Midbrain (tissue), 1 donor: ENCODE results near the gene SGCD.

Experiments
- DNase-seq: peaks from one replicate; lab custom pipeline; 2025; lab: John Stamatoyannopoulos, UW

Gene SGCD

DNA sequence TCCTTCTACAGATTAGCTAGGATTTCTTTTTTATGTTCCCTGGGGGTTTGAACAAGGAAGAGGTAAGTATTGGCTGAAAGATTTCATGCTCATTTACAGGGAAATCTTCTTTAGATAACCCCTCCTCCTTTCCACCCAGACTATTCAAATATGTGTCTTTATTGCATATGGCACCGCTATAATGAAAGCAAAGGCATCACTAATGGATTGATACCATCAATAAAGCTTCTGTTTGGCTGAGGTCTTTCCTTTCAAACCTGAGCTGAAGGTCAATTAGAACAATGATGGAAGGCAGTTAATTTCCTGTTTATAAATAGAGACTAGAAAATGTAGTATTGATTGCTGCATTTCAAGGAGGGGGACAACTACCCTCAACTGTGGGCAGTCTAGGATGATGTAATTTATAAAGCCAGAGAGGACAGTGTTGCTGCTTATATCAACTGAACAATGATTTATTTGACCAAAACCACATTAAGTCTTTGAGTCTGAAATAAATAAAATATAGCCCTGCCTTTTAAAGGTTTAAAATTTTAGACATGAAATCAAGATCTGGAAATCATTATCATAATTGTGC is 132.9 kb downstream of the SGCD start:
- DNase-seq, result no peak

DNA sequence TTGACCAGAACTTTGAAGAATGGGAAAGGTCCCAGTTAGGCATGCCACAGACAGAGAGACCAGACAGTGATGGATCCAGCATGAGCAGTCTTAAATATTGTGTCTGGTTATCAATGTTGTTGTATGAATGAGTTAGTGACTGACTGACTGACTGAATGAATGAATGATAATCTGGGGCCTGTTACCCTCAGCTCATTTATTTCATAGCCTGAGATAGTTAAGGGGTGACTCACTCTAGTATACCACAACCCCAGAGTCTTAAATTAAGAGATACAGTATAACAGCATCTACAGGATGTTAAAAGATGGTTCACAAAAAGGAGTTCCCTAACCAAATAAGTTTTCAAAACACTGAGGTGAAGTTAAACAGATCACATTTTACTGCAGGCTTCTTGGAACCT is 133.5 kb downstream of the SGCD start:
- DNase-seq, result no peak

DNA sequence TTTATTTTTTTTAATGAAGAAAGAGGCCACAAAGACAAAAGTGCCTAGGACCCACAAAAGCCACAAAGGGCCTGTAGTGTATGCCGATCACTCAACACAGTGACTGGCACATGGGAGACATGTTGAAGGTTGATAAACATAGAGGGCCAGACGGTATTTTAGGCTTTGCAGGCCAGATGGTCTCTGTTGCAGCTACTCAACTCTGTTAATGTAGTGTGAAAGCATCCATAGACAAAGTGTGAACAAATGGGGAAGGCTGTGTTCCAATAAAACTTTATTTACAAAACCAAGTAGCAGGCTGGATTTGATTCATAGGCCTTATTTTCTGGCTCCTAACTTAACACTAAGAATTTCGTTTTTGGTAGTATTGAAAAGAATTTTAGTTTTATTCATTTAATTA is 139.9 kb downstream of the SGCD start:
- DNase-seq, result no peak

DNA sequence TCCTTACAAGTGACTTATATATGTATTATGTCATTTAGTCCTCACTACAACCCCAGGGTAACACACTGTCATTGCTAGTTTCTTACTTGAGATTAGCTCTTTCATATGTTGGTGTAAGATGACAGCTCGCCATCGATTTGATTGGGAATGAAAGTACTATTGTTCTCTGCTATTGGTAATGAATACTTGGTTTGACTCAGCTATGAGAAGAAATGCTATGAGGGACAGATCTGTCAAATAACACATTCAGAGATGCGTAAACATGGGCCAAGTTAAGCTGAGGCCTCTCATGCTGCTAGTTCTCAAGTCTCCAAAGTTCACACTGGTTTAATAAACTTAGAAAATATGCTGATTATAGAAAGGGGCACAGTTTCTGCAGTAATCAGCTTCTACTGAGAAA is 142.7 kb downstream of the SGCD start:
- DNase-seq, result peak; percentile 52

DNA sequence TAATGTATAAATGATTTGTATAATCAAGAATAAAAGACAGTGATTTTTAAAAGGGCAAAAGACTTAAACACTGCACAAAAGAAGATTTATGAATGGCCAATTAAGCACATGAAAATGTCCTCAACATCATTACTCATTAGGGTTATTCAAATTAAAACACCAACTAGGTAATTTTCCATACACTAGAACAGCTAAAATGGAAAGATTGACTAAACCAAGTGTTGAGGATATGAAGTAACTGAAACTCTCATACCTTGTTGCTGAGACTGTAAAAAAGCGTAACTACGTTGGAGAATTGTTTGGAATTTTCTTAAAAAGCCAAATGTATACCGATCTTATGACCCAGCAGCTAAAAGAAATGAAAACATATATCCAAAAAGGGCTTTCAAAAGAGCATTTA is 144.9 kb downstream of the SGCD start:
- no peak for DNase-seq

DNA sequence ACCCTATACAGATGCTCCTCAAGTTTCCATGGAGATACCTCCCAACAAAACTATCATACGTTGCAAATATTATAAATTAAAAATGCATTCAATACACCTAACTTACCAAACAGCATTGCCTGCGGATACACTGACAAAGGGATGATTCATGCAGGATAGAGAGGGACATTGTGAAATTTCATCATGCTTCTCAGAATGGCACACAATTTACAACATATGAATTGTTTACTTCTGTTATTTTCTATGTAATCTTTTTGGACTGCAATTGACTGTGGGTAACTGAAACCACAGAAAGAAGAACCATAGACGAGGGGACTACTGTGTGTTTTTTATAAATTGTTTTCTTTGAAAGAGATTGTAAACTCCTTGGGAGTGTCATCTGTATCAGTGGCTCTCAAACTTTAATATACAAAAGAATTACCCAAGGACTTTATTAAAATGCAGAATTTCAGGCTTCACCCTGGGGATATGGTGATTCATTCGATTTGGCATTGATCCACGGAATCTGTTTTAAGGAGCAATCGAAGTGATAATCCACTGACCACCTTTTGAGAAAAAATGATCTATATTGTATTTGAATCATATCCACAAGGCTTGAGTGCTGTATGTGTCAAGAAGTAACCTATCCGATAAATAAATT is 146.4 kb downstream of the SGCD start:
- no peak for DNase-seq

DNA sequence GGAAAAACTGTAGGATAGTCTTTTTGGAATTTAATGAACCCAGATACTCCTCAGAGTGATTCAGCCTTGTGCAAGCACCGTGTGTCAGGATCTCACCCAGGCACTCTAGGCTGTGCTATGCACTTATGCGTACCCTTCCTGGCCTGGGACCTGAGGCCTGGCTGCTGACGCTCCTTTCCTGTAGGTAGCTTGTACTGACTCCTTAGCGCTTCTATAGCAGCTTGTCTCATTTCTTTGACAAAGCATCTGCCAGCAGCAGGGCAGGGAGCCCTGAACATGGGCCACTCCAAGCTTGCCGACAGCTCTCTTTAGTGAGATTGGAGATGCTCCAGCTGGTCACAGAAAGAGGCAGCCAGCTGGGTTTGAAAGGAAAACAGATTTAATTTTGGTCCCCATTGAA is 147.3 kb downstream of the SGCD start:
- DNase-seq, result peak; percentile 69

DNA sequence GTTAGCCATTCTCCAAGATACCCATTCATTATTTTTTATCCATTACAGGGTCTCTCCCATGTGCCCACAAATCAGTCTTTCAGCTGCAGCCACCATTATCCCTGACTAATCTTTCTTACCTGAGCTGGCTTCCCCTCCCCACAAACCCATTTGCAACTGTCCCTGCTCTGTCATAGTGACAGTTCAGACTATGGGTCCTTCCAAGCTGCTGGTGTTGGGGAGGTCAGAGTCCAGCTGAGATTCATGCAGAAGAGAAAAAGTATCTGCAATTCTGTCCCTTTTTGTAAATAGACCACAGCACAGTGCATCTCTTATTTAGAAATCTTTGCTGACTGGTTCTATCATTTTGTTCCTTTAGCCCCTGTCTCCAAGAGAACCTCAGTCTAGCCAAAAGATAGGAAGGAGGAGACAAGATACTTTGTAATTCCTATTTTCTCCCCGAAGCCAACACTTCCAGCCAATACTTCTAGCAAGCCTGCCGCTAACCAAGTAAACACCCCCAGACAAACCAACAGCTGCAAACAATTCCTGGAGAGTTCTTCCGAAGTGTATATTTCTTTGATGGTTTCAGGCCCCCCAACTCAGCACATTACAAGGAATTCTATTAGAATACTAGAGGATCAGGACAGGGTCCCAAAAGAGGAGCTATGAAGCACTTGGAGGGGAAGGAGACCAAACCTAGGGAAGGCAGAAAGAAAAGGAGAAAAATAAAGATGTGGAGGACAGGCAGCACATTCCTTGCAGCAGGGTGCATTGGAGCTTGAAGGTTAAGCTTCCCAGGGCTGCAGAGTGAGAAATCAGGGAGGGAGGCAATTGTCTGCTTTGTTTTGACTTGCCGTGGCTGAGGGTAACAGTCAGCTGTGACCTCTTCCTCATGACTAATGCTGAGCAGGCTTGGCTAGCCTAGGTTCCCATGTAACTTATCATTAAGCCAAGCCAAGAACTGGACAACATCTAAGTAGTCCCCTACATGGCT is 148.5 kb downstream of the SGCD start:
- DNase-seq, result no peak

DNA sequence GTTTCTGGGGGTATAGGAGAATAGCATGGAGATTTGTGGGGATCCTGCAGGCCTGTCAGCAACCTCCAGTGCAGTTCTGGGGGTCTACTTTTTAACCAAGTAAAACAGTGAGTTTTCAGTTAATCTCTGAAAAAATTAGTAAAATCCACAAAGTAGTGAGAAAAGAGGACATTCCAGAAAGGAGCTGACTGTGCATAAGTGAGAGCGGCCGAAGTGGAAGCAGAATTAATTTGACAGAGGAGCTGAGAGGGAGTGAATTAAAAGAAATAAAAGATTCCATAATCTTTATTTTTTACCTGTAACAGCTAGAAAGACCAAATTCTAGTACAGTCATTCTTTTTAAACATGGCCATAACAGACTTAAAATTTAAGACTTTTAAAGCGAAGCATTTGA is 149.2 kb downstream of the SGCD start:
- no peak for DNase-seq

DNA sequence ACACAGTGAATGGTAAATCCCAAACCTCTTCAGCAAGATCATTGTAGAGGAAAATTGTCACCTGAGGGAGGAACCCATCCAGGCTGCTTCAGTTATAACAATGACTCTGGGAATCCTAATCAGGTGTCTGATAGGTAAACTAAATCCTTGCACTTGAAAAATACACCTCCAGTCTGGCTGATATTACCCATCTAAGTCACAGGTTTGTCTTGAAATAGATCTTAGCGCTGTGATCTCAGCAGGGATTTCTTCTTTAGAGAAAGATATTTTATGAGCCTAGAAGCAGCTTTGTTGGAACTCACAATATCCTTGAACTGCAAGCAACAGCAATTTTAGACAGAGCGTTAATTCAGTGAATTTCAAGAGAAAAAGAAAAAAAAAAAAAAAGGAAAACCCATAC is 149.7 kb downstream of the SGCD start:
- DNase-seq, result no peak

DNA sequence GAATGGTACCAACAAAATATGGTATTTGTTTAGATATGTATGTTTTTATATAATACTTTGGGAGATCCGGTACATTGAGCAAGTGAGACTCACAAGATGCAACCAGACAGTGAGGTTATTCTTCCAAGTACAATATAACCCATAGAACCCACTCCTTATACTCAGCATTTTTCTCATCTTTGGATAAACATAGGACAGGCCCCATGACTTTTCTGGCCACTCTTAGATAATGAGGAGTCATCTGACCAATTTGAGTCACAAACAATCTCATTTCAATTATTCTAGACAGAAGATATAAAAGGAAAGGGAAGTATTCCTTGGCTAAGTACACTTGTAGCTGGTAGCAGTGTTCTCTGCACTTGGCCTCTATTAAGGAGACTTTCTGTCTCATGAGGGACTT is 150.2 kb downstream of the SGCD start:
- DNase-seq, result no peak

DNA sequence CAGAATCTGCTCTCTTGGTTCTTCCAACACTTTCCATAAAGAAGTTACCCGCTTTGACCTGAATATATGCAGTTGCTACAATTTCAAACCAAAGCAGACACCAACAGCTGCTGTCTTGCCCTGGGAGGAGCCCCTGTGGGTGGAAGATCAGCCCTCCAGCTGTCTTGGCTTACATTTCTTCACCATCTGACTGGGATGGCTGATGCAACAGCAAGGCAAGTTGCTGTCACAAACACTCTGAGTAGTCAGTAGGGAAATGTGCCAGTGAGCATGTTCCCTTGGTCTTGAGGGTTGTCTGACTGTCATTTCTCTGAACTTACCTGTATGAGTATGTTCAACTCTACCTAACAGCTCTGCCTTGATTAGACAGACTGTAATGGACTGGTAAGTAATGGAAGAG is 152.9 kb downstream of the SGCD start:
- DNase-seq, result no peak

DNA sequence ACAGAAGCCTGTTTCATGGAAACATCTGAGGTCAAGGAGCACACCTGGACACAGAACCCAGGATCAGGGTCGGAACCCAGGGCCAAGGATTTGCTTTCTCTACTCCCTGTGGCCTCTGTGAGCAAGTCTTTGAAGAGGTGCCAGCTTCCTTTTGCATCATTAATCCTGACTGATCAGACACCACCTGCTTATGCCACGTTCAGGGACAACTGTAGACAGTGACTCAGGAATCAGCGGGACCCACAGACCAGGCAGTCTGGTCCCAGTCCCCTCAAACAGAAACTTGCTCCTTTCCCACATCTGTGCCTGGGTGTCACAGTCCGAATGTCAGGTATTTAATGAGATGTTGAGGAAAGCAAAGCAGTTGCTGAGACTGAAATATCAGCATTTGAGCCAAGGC is 154.8 kb downstream of the SGCD start:
- no peak for DNase-seq

DNA sequence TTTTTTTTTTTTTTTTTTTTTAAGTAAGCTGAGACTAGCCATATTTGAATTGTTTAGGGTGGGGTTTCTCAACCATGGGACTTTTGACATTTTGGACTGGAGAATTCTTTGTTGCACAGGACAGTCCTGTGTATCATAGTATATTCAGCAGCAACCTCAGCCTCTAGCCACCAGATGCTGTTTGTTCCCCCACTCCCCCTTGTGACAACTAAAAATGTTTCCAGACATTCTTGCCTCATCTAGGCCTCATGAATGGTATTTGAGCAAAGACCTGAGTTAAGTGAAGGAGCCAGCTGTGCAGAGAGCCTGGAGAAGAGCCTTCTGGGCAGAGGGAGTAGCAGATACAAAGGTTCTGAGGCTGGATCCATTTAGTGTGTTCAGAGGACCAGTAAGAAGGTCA is 155.9 kb downstream of the SGCD start:
- DNase-seq, result no peak

DNA sequence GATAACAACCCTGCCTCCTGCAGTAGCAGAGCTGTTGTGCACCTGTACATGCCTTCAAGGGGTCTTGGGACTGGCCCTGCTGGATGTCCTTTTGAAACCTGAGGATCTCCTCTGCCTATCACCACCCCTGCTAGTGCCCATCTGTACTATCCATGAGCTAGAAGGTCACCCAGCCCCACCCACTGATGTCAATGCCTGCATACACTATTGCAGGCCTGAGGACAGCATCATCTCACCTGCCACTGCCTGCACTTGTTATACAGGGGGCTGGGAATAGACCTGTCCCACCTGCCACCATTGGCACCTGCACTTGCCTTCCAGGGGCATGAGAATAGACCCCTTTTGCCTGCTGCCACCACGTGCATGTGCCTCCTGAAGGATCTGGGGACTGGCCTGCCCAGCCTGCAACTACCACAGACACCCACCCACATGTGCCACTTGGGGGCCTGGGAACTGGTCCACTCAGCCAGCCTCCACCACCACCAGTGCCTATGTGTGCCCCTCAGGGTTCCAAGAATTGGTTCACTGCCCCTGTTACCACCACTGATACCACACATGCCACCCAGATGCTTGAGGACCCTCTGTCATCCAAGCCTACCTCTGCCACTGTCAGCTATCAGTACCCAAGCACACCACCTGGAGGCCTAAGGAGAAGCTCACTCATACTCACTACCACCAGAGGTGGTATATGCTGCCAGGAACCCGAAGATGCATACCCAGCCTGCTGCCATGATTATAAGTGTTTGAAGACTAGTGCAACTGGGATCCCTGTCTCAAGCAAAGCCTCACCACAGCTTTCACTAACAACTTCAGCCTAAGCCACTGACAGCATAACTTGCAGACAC is 159.7 kb downstream of the SGCD start:
- DNase-seq, result no peak

DNA sequence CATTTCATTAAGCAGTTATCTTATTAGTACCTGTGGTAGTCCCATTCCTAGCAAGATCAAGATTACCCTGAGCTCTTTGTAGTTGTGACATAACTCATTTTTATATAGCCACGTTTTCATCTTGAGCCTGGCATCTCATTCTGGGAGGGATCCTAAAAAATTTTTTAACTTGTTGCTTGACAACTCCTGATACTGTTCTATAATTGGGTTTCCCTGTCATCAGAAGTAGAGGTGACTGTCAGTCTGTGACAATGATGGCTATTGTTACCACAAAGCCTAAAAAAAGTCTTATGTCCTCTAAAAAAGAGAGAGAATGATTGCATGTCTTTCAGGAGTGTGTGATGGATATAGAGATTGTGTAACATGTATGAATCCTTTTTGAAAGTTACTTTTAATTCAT is 164.8 kb downstream of the SGCD start:
- no peak for DNase-seq

DNA sequence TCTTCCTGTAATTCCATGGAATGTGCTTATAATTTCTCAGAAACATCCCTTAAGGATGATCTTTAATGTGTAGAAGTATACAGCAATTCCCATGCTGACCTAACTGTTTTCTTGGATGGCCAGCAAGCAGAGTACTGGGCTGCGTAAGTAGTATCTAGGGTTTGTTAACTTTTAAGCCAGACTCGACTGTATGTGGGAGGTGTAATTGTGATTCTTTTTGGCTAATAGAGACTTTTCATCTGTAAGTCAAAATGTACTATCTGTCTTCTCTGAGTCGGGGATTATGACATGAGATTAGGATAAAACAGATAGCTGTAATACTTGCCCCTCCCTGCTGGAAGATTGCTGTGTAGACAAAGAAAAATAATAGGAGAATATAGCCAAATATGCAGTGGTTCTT is 169.3 kb downstream of the SGCD start:
- DNase-seq, result no peak

DNA sequence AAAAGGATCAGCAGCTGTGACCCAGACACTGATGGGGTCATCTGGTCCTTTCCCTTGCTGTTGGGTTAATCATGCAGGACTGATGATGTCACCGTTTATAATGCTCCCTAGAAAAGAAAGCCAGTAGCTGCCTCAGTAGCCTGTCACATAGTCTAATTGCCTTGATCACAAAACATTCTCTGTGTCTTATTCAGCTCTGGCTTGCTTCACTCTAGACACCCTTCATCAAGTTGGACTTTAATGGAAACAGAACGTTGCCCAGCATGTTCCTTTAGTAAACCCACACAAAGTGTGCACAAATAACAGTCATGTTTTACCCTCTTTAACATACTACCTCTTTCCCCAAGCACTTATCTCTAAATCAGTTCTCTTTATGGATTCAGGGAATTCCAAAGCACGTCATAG is 170.8 kb downstream of the SGCD start:
- DNase-seq, result peak; percentile 50

DNA sequence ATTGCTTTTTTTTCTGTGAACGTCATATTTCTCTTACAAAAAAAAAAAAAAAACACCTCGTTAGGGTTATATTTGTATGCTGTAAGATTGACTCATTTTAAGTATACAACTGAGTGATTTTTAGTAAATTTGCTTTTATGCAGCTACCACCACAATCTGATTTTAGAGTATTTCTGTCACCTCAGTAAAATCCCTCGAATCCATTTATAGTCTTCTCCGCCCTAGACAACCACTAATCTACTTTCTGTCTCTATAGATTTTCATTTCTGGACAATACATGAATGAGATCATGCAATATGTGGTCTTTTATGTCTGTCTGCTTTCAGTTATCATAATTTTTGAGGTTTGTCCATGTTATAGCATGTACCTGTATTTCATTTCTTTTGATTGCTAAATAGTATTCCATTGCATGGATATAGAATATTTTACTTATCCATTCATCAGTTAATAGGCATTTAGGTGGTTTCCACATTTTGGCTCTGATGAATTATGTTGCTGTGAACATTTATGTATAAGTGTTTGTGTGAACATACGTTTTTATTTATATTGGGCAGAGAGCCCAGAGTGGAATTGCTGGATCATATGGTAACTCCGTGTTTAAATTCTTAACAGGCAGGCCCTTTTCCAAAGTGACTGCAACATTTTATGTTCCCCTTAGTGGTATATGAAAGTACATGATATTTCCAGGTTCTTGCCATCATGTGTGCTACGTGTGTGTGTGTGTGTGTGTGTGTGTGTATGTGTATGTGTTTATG is 171.4 kb downstream of the SGCD start:
- no peak for DNase-seq

DNA sequence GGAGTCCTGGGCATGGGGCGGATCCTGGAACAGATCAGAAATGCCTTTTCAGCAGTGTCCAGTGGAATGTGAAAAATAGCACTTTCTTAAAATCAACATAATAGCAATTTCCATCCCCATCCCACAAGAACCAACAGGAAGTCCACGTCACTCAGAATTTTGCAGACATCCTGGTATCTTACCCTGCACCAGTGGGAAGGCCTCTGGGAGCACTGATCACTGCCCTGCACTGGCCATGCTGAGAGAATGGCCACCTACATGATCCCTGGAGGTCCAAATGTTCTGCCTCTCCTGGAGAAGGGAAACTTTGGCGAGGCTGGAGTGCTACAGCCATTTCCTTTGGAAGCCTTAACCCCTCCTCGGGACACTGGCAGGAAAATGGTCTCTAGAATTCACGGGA is 173.8 kb downstream of the SGCD start:
- DNase-seq, result no peak

DNA sequence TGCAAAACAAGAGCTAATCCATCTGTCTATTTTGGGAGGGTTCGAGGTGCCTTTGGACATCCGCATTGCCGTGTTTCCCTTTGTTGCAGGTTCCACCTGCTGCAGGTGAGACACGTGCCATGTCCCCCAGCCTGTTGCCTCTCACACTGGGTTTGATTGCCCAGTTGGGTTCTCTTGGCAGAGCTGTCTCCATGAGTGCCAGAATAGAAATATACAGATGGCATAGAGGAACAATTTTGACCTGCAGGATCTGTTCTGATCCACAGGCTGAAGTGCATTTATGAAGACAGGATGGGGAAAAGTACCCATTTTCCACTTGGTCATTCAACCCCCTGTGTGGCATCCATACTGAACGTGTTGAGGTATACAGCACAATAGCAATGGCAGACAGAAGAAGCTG is 178.1 kb downstream of the SGCD start:
- no peak for DNase-seq
